UCSD-AML1 (cell line): ENCODE results near the gene PRKD1.

ENCODE experiments used
- DNase-seq: peaks from one replicate; lab custom pipeline; 2025; ENCODE audit not compliant: unreplicated experiment; lab: John Stamatoyannopoulos, UW

Gene PRKD1

GRCh38 chr14:29527286-29527685 lies 400.4 kb downstream of the PRKD1 start:
- DNase-seq: no peak
